Astrocyte (in vitro differentiated cells and primary cell): ENCODE results near the gene CASK.

ENCODE experiments used
- EZH2 ChIP-seq: IDR thresholded peaks from 2 replicates; pipeline ENCODE4 v1.6.1; 2012; ENCODE audit warnings: mild to moderate bottlenecking, low read length, inconsistent platforms; ENCODE audit not compliant: insufficient read depth
- TF ChIP-seq, protein P1 (sequence below): IDR thresholded peaks from 2 replicates; pipeline ENCODE4 v1.5.1; 2011; ENCODE audit warnings: low read depth, mild to moderate bottlenecking, inconsistent platforms, low read length, moderate library complexity; ENCODE audit not compliant: insufficient read depth

DNA sequence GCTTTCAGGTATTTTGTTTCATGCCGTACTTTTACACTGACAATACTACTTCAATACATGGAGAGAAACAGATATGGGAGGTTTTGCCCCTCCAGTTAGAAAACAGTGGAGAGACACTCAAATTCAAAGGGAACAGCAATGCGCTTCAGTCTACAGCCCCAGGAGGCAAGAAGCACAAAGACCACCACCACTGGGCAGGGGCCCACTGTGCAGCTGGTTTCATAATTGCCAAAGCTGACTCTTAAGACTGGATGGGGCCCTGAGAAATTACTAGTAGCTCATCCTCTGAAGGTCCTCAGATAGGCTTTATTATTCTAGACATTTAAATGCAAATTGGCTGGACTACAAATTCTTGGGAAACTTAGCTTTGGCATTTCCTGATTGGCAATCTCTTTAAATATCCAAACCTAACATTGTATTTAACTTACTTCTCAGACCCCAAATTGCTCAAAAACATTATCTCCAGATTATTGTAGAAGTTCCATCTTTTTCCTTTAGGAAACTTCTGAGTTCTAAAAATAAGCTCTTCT is 320.5 kb downstream of the CASK start:
- TF ChIP-seq, protein P1, sequence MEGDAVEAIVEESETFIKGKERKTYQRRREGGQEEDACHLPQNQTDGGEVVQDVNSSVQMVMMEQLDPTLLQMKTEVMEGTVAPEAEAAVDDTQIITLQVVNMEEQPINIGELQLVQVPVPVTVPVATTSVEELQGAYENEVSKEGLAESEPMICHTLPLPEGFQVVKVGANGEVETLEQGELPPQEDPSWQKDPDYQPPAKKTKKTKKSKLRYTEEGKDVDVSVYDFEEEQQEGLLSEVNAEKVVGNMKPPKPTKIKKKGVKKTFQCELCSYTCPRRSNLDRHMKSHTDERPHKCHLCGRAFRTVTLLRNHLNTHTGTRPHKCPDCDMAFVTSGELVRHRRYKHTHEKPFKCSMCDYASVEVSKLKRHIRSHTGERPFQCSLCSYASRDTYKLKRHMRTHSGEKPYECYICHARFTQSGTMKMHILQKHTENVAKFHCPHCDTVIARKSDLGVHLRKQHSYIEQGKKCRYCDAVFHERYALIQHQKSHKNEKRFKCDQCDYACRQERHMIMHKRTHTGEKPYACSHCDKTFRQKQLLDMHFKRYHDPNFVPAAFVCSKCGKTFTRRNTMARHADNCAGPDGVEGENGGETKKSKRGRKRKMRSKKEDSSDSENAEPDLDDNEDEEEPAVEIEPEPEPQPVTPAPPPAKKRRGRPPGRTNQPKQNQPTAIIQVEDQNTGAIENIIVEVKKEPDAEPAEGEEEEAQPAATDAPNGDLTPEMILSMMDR = no peak
- no peak for TF ChIP-seq EZH2
